NCI-H2171 (cell line): ENCODE measurements around the gene BTG4.

Experiments
- DNase-seq: peaks from one replicate; lab custom pipeline; 2025; lab: John Stamatoyannopoulos, UW

Gene BTG4

DNA sequence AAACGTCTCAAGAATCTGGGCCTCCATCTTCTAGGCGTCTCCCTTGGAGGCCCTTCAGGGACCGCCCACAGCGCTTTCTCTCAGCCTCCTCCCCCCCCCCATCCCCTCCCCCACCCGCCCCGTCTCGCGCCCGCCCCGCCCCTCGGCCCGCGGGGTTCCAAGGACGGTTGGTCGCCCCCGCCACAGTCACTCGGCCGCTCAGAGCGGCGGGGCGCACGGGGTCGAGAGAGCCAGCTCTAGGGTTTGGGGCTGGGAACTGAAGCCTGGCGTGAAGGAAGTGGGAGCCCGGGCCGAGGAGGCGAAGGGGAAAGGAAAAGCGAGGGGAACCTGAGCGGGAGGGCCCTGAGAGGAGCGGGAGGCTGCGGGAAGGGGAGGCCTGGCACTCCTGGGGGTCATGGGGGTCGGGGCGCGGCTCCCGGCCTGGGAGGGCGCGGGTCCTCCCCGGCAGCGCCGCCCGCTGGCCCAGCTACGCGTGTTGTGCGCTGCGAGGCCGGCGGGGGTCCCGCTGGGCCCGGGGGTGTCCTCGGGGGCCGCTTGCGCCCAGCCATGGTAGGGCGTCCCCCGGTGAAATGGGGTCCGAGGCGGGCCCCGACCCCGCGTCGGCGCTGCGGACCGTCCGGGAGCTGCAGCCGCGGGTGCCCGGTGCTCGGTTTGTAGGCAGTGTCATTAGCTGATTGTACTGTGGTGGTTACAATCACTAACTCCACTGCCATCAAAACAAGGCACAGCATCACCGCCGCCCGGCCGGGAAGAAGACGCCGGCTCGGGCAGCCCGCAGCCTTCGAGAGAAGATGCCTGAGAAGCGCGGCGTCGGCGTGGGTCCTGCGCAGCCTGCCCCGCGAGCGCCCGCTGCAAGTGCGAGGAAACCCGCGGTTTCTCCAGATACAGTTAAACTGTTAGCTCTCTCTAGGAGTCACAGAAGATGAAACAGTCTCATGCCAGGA lies at the start of gene BTG4:
TSS of gene BTG4 (minus strand) at position 91 of the 944 bp plus-strand sequence. CDS start 13,610 bp downstream, outside the sequence.
- DNase-seq: no peak

GRCh38 chr11:111561791-111562325 lies 49.7 kb upstream of the BTG4 start:
- no peak for DNase-seq

- DNase-seq: no peak
Observed at GRCh38 chr11:111561306-111561705, 49.1 kb upstream of the BTG4 start.

- DNase-seq: no peak
Observed at GRCh38 chr11:111560800-111561199, 48.6 kb upstream of the BTG4 start.

DNA sequence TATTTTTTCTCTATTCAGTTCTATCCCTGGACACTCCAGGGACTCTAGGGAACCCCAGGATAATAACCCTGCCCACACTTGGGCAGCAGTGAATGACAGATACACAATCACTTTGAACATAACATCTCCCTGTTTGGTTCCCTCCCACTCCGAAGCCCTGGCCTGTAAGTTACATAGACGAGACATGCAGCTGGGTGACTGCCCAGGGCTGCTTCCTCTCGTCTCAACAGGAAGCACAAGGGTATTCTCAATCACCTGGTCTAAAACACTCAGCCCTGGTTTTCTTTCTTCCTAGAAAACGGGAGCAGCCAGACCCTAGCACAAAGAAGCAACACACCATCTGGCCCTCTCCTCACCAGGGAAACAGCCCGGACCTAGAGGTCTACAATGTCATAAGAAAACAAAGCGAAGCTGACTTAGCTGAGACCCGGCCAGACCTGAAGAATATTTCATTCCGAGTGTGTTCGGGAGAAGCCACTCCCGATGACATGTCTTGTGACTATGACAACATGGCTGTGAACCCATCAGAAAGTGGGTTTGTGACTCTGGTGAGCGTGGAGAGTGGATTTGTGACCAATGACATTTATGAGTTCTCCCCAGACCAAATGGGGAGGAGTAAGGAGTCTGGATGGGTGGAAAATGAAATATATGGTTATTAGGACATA lies 47.7 kb upstream of the BTG4 start:
- no peak for DNase-seq

GRCh38 chr11:111557425-111558111 lies 45.4 kb upstream of the BTG4 start:
- no peak for DNase-seq

GRCh38 chr11:111555255-111555654 lies 43.1 kb upstream of the BTG4 start:
- DNase-seq: no peak

GRCh38 chr11:111554532-111554931 lies 42.3 kb upstream of the BTG4 start:
- no peak for DNase-seq

- DNase-seq: no peak
Observed at GRCh38 chr11:111550258-111550657, 38.1 kb upstream of the BTG4 start.

DNA sequence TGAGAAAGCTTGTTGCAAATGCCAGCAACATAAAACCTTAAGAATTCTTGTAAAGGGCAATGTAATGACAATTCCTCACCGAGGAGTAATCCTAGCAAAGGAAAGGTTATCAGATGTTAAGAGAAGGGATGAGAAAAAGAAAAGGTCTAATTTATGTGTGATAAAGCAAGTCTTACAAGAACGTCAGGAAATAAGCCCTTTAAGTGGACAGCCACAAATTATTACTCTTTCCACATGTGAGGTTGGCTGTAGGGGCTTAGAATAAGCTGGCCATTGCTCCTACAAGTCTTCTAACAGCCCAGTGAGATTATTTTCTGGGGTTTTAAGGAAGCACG lies 37.6 kb upstream of the BTG4 start:
- DNase-seq: no peak

DNA sequence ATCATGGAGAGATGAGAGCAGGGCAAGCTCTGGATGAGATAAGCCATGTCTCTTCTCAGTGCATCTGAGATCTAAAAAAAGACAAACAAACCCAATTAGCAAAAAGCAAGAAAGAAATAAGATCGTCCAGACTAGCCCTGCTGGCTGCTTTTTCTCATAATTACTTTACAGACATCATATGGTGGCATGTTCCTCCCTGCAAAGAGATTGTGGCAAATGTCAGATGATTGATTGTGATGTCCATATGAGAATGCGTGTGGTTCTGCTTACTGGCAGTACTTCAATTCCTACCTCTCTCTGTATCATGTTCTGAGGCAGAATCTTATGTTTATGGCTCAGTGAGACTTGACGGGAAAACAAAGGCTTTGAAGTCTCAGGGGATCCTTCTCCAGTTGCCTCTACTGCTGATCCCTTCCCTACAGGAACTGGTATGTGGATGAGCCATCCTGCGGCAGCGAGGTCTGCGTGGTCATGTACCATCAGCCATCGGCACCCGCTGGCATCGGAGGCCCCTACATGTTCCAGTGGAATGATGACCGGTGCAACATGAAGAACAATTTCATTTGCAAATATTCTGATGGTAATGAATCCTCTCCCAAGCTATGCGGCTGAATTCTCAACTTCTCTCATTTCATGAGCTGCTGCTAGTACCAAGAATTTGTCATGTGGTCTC lies 37.1 kb upstream of the BTG4 start:
- no peak for DNase-seq

DNA sequence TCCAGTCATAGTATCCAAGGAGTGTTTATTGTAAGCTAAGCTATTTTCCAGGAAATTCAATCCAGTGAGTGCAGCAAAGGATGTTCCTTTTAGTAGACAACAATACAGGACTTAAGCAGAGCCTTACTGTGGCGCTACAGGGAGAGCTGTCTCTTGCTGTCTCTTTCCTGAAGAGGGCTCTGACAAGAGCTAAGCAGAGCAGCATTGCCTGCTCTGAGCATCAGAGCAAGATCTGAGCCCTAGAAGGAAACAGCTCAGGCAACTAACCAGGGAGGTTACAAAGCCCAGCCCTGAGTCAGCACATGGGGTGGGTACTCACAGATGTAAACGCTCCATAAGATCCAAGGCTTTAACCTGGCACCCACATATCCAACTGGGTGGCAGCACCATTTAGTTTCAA lies 36.3 kb upstream of the BTG4 start:
- no peak for DNase-seq

DNA sequence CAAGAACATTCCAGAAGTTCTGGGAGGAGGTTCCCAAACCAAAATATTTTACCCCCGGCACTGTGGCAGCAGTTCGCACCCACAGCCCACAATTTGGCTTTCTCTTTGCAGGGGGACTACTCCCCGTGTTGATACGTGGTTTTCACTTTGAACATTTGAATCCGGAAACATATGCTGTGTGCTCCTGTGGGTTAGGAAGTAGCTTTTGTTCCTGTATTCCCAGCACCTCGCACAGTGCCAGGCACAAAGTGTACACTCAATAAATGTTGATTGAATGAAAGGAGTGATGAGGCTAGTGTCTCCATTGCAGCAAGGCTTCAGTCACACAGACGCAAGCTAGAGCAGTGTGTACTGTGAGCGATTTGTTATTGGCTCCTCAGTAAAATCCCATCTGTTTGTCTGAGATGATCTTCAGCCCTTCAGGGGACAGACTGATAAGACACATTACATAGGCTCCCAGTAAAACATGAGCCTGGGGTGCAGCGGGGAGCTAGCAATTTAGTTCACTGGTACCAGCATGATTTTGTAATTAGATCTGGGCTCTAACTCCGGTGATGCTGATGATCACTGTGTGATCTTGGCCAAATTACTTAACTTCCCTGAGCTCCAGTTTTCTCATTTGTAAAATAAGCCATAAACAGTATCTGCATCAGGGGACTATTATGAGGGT lies 30.6 kb upstream of the BTG4 start:
- DNase-seq: no peak

GRCh38 chr11:111541254-111542061 lies 29.3 kb upstream of the BTG4 start:
- no peak for DNase-seq

DNA sequence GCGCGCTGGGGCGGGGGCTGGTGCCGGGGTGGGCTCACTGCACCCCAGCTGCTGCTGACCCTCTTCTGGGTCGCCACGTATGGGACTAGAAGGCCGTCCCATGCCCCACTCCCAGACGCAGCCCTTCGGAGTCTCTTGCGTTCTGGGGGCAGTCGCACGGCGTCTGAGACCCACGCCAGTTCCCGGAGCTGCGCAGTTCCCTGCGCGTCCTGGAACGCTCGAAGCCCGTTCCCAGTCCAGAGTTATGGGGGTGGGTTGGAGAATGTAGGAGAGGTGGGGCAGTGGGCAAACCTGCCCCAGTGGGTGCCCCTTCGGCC lies 28.7 kb upstream of the BTG4 start:
- DNase-seq: no peak

GRCh38 chr11:111540114-111540936 lies 28.1 kb upstream of the BTG4 start, which contains the start of gene LAYN:
Gene LAYN (plus strand): TSS chr11:111540720. CDS start chr11:111540844, 124 bp downstream.
- peak; percentile 57 for DNase-seq

DNA sequence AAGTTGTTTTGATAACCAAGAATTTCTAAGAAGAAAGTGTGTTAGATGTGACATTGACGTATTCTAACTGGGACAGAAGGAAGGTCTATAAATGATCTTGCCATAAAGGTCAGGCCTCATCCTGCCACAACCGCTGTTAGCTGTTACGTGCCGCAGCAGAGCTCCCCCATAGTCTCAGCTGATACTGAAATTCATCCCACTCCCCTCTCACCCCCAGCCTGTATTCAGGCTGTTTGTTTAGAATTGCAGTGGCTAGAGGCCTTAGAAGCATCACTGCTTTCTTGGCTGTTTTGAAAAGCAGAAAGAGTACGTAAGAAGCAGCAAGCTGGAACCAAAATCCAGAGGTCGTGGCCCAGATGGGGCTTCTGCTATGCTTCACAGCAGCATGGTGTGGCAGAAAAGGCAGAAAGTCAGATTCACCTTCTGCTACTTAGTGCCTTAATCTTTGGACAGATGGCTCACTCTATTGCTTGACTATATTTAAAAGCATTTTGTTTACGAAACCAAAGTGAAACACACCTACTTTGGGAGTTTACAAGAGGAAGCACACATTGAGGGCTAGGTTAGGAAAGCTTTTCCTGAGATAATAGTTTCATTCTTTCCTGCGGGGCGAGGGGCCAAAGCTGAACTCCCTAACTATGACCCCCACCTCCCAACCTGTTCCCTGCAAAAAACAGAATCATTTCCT lies 27.4 kb upstream of the BTG4 start:
- peak; percentile 19 for DNase-seq

DNA sequence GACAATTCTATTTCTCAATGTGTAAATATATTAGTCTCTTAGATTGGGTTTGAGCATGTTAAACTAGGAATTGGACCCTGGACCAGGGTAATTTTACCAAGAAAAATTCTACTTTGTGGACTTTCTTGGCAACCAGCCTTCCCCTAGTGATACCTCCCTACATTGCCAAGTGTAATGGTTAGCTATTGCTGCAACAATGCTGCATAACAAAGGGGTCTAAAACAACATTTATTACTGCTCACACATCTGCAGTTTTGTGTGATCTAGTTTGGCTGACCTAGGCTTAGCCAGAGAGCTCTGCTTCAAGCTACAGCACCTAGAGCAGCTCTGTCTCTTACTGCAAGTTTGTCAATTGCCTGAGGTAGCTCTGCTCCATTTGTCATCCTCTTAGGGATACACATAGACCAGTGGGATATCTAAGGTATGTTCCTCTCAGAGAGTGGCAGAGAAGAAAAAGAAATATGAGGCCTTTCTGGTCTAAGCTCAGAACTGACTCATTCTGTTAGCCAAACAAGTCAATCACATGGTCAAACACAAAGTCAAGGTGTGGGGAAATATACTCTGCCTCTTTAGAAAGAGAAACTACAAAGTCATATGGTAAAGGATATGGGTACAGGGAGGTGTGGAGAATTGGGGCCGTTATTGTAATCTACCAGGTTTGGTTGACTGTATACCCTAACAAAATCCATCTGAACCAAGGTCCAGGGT lies 26.4 kb upstream of the BTG4 start:
- DNase-seq: no peak
